NCI-H748 treated with DMSO at 0.1 percent for 48 hours (cell line): ENCODE results near the gene RTN4IP1.

Experiments used
- DNase-seq: peaks from one replicate; lab custom pipeline; 2025; lab: John Stamatoyannopoulos, UW

RTN4IP1 gene, protein sequence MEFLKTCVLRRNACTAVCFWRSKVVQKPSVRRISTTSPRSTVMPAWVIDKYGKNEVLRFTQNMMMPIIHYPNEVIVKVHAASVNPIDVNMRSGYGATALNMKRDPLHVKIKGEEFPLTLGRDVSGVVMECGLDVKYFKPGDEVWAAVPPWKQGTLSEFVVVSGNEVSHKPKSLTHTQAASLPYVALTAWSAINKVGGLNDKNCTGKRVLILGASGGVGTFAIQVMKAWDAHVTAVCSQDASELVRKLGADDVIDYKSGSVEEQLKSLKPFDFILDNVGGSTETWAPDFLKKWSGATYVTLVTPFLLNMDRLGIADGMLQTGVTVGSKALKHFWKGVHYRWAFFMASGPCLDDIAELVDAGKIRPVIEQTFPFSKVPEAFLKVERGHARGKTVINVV

DNA sequence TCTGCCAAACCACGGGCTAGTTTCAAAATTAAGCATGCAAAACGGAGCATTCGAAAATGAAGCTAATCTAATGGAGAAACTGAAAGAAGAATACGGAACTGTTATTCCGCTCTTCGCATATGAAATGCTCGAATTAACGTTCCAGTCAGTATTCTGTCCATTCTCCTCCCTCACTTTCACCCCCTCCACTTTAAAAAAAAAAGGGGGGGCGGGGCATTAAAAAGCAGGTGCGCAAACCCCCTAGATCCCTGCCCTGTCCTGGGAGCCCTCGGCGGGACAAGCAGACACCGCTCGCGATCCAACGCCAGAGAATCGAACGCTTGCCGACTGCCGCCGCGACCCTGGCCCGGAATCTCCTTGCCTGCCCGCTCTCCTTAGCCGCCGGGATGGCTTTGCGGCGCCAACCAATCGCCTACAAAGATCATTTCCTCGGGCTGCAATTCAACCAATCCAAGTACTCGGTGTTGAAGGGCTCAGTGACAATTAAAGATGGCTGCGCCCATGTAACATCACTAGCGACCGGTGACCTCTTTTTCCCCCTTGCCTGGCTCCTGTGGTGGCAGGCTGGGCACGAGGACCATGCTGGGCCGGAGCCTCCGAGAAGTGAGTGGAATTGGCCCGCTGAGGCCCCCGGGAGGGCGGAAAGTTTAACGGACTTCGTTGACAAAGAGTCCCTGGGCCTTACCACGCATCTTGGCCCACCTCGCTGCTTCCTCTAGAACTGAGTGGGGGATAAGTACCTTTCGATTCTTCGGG, at the start of gene RTN4IP1, which contains the start of gene QRSL1:
TSS of gene RTN4IP1 (minus strand) at position 396 of the 756 bp plus-strand sequence. CDS start 477 bp downstream, outside the sequence.
TSS of gene QRSL1 (plus strand) at position 476 of the 756 bp plus-strand sequence. CDS start at position 580, 104 bp downstream.
- DNase-seq = peak; percentile 91

DNA sequence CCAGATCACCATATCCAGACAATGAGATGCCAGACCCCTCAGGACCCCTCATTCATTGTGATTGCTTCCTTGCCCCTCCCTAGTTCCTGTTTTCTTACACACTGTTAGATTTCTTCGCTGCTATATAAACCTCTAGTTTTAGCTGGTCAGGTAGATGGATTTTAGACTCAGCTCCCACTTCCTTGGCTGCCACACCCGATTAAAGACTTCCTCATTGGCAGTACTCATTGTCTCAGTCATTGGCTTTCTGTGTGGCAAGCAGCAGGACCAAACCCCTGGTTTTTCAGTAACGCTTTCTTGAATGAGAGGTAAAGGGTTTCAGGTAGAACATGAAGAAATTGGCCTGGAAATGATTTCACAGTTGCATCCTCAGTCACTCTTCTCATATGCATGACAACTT, 48.0 kb upstream of the RTN4IP1 start:
- no peak for DNase-seq

DNA sequence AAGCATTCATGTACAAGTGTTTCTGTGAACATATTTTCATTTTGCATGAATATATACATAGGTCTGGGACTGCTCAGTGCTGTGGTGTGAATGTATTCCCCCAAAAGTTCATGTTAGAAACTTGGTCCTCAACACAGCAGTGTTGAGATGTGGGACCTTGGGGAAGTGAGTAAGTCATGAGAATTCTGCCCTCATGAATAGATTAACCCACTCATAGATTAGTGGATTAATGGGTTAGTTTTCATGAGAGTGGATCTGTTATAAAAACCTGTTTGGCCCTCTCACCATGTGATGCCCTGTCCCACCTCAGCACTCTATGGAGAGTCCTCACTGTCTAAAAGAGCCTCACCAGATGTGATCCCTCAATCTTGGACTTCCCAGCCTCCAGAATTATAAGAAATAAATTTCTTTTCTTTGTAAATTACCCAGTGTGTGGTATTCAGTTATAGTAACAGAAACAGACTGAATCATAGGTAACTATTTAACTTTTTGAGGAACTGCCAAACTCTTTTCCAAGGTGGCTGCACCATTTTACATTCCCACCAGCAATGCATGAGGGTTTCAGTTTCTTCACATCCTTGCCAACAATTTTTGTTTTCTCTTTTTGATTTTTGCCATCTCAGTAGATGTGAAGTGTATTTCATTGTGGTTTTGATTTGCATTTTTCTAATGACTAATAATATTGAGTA, 45.4 kb upstream of the RTN4IP1 start:
- no peak for DNase-seq

DNA sequence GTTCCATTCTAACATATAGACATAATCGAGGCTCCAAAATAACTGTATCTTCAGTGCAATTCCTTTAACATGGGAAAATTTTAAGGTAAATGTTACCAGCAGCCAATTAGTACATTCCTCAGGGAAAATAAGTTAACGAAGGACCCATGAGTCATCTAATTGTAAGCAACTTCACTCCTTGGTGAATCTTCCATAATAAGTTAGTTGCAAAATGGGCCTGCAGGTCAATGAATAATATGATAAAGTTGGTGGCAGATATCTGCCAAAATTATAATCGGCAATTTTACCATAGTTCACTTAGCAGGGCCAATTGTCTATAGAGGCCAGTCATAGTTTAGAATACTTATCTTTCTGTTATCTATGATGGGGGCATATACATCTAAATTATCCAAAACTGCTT, 42.4 kb upstream of the RTN4IP1 start:
- no peak for DNase-seq

DNA sequence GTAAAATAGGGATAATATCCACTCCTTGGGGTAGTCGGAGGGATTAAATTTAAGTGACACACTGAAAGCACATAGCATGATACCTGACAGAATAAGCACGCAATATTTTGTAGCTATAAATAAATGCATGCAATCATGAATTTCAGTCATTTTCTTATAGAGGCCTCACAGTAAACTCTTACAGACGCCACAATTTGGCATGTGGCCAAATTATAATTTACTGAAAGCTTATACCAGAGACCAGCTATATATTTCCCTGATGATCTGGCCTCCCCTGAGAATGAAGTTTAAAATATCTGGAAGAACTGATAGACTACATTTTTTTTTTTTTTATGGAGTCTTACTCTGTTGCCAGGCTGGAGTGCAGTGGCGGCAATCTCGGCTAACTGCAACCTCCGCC, 40.9 kb upstream of the RTN4IP1 start:
- no peak for DNase-seq

DNA sequence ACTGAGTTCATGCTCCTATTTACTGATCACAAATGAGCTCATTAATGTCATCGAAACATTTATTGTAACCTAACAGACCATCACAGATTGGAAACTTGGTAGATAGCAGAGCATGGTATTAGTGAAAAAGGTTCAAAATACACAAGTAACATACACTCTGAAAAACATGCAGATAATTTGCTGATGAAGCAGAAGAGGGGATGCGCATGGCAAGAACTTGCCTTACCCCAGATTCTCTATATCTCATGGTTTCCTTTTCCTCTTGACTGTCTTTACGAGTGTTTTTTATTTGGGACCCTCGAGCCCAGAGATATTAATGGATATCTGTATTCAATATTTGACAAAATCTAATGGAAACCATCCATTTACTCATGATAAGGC, 37.7 kb upstream of the RTN4IP1 start:
- no peak for DNase-seq

DNA sequence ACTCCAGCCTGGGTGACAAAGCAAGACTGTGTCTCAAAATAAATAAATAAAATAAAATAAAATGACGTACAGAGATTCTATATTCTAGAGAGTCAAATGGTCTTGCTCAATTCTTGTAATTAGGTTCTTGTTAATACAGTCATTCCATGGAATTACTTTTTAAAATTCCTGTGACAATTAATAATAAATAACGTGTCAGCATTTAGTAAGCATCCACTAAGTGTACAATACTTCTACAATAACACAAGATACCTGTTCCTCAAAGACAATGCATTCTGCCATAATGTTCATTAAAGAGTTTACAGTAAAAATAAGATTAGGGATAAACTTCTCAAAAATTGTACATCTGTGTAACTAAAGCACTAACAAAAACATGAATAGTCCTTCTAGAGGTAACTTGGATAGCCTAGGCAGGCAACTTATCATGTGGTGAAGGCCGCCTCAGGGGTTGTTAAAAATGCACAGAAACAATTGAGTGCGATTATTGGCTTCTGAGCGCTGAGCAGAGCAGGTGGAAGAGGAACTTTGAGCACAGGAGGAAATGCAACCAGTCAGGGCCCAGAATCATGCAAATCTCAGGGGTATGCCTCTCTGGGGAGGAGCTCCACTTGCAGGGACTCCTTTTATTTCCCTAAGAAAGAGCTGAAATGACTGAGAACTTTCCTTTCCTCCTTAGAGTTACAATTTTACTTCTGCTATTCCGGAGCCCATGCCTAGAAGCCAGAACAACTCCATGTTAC, 37.2 kb upstream of the RTN4IP1 start:
- no peak for DNase-seq

DNA sequence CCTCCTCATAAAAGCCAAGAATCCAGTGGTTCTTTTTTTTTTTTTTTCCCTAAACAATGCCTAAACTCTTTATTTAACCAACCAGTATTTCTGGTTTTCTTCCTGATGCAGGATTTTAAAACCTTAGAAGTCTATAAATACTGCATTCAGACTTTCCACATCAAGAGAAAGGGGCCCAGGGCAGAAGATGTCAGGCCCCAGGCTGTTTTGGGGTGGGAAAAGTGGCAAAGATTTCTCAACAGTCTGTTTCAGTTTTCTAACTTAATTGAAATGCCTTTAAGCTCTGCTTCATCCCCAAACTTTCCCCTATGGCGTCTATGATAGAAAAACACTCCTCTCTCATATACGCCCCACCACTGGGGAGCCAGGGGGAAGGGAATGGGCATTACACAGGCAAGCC, 33.2 kb upstream of the RTN4IP1 start:
- no peak for DNase-seq

DNA sequence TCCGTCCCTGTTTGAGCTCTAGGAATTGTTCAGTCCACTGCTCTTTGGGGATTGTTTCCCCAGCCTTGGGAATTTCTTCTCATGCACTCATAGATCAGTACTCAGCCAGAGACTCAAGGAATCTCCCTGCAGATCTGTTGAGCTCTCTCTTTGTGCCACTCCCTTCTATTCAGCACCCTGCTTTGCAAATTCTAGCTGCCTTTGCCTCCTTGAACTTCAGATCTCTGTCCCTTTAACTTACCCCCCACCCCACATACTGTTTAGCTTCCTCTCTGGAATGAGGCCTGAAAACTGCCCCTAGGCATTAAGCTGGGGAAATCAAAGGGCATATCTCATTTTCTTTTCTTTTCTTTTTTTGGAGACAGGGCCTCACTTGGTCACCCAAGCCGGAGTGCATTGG, 30.6 kb upstream of the RTN4IP1 start:
- DNase-seq = no peak

DNA sequence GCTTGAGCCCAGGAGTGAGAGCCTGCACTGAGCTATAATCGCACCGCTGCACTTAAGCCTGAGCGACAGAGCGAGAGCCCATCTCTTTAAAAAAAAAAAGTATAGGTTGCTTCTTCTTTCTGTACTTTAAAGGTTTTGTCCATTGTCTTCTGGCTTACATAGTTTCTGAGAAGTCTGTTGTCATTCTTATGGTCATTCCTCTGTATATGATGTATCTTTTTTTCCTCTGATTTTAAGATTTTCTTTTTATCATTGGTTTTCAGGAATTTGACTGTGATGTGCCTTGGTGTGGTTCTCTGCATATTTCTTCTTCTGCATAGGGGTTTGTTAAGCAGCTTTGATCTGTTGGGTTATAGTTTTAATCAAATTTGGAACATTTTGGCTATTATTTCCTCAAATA, 29.2 kb upstream of the RTN4IP1 start:
- DNase-seq = no peak

DNA sequence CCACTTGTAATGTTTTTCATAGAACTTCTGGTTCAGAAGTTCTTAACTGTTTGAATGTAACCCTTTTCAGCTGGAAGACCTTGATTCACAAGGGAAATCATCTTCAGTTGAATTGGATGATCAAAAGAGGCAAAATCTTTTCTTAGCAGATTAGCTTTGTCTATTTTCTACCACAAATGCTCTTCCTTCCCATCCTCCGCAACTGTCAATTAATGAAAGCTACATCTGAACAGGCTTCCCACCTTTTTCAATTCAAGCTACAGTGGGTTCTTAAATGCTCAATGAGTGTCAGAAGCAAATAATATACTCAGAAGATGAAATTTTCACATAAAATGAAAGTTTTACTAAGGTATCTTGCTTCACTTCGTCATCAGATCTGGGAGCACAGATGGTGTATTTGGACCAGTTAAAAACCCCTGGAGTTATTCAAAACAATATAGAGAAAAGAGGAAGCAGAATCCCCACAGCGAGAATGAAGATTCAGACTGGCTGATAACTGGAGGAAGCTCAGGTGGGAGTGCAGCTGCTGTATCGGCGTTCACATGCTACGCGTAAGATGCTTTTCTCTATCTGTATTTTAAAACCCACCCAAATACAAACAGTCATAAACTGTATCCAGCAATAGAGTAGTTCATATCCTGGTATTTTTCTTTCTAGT, 19.5 kb upstream of the RTN4IP1 start:
- DNase-seq = no peak

DNA sequence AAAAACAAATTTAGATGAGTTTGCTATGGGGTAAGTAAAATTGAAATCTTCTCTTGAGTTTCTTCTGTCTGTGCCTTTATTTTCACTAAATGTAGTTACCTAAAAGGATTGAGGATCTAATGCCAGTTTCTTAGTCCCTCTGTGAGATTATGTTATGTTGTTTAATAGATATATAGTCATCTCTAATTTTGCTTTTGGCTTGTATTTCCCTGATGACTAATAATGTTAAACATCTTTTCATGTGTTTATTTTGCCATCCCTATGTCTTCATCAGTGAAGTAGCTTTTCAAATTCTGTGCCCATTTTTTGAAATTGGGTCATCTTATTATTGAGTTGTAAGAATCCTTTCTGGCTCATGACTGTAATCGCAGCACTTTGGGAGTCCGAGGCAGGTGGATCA, 13.8 kb upstream of the RTN4IP1 start:
- DNase-seq = no peak

DNA sequence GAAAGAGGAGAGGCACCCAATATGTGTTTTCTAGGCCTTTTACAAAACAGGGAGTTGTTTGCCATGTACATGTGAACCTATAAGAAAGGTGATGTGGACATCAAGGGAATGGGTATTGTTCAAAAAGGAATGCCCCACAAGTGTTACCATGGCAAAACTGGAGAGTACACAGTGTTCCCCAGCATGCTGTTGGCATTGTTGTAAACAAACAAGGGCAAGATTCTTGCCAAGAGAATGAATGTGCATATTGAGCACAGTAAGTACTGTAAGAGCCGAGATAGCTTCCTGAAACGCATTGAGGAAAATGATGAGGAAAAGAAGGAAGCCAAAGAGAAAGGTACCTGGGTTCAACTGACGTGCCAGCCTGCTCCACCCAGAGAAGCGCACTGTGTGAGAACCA, 13.2 kb upstream of the RTN4IP1 start:
- DNase-seq = no peak

DNA sequence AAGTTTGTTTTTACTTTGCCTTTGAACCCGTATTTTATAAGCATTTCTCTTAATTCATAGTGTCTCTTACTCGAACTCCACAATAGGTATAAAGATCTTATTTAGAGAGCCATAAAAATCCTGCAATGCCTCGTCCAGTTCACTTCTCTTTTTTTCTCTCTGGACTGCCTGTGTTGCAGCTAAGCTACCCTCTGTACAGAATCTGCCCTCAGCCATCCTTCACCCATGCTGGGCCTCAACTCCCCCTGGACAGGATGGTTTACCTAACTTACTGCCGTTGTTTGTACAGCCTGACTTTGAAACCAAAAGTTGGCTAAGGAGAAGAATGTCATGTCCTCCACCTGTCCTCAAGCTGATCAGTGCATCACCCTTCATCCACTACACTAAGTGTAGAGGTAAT, 10.5 kb upstream of the RTN4IP1 start:
- no peak for DNase-seq

DNA sequence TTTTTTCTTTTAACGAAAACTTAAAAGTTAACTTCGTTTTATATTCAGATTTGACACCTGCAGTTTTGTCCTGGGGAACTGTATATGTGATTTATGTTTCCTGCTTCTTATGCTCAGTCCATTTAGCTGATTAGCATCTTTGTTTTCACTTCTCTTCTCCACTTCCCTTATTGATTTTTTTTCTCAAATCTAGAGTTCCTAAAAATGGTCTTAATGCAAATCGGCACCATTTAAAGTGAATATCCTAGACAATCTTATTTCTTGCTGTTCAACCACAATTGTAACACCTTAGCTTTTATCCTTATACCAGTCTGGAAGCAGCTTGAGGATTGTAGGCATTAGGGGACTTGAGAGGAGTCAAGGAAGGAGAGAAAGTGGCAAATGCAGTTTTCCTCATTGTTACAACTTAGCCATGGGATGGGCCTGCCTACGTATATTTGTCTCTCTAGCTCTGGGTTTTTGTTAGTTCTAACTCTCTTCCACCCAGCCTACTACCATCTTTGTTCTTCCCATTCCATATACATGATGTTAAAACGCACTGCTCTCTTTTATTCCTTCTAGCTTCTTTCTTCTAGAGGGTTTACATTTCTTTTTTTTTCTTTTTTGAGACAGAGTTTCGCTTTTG, 8.5 kb upstream of the RTN4IP1 start:
- no peak for DNase-seq

DNA sequence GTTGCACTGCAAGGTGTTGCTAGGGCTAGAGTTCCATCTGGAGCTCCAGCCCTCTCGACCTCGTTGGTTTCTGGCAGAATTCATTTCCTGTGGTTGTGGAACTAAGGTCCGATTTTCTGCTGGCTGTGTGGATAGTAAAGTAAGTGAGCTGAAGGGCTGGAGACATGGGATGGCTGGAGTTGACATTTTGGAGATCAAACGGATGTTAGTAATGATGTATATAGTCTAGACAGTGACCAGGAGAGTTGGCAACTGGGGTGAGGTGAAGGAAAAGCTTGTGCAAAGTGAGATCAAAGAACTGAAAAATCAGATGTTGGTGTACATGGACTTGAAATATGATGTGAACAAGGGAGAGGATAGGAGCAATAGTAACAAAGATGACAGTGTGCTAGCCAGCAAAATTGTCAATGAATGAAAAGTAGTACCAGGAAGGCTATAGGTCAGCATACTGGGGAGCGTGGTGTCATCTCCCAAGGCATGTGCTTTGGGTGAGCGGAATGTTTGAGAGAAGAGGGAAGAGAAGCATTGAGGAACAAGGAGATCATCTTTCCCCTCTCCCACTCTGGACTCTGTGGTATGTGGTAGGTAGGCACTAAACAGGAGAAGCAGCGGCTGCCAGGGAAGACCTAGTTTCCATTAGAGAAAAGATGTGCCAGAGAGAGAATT, 7.9 kb upstream of the RTN4IP1 start:
- DNase-seq = no peak

DNA sequence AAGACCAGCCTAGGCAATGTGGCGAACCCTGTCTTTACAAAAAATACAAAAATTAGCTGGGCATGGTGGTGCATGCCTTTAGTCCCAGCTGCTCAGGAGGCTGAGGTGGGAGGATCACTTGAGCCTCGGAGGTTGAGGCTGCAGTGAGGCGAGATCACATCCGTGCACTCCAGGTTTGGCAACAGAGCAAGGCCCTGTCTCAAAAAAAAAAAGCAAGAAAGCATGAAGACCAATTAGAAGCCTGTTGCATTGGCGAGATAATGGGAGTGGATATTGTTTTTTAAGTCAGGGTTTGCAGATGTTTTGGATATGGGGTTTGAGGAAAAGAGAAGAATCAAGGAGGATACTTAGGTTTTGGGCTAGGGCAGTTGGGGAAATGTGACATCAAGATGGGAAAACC, 5.3 kb upstream of the RTN4IP1 start:
- no peak for DNase-seq

DNA sequence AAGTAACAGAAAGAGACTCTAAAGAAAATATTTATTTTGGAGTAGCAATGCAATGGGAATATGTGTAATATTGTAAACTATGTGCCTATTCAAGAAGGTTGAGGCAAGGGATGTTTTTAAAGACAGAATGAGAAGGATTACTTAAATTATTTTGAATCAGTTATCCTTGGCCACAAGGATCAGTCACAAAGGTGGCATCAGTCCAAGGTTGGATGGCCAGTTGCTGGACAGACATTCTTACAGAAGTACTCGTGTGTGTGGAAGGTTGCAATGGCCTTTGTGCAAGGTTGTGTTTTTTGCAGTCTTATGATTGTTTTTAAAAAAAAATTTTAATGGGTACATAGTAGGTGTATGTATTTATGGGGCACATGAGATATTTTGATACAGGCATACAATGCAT, 2.0 kb upstream of the RTN4IP1 start:
- no peak for DNase-seq

DNA sequence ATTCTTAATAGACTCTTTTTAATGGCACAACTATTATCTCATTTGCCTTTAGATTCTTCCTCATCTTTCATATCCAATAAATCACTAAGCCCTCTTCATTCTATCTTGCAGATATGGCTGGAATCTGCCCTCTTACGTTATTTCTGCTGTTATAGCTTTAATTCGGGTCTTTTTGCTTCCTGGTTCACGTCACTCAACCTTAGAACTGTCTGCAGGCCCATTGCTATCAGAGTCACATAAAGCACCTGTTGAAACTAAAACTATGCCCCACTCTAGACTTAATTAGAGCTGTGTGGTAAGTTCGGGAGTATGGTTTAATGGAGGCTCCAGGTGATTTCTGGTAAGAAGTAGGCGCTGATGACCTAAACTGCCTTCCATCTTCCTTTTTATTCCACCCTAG, 1.1 kb upstream of the RTN4IP1 start:
- no peak for DNase-seq

DNA sequence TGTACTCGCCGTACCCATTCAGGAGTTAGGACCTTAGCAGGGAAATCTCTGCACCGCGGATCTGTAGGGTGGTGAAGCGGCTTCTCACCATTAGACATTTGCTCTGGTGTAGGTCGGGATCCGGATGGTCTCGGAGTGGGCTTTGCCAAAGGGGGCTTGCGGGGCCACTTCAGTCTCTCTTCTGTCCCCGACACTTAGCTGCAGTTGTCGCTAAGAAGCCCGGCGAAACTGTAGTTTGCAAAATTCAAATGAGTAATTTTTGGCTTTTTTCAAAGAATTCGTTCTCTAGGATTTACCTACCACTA, 513 bp upstream of the RTN4IP1 start:
- no peak for DNase-seq

DNA sequence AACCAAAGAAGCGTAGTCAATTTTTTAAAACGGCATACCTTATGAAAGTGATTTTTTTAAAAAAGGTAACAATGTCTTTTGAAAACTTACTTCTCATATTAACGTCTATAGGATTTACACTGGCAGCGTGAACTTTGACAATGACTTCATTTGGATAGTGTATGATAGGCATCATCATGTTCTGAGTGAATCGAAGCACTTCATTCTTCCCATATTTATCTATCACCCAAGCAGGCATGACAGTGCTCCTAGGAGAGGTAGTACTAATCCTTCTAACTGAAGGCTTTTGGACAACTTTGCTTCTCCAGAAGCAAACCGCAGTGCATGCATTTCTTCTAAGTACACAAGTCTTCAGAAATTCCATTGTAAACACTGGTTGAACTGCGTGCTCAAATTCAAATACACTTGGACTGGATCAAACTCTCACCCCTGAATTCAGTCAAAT, 618 bp downstream of the RTN4IP1 start:
- no peak for DNase-seq
